ENCODE data around the gene MRS2. TPM values are rescaled to one million over a fixed set of nuclear protein-coding genes. Genes with fewer than 3 reads are reported as not detected.
"Not testable (repeated sequence)": the region's sequence is repeated elsewhere in the genome, so short reads cannot be mapped to it uniquely, and the experiment has no call there.

Gene MRS2
- total RNA-seq, 4 donors from 2014 or later, result 24.5 to 30.7 (median 25.5) TPM

DNA sequence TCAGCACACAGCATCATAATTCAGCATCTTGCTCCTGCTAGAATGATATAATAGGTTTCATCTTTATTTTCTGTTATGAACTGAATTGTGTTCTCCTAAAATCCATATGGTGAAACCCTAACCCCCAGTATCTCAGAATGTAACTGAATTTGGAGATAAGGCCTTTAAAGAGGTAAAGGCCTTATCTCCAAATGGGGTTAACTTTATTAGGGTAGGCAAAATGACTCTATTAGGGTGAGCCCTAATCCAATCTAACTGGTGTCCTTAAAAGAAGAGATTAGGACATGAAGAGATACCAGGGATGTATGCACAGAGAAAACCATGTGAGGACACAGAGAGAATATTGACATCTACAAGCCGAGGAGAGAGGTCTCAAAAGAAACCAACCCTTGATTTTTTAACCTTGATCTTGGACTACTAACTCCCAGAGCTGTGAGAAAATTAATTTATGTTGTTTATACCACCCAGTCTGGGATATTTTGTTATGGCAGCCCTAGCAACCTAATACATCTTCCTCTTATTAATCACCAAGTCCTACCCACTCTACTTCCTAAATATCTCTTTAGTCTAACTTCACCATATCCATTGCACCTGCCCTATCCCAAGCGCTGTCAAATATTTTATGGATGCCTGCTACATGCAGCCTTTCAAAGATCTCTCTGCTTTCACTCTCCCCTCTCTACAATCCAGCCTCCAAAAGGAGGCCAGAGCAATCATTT lies 8.5 kb upstream of the MRS2 start:
- Histone ChIP-seq H3K4me1 (no peaks in the 10 kb centered on the region), H3K9me3 (no peaks in the 10 kb centered on the region), H3K27ac (replicated peaks in 1 of 4) (no peak overlapping the region), H3K36me3 (no peaks in the 10 kb centered on the region), H3K4me3 (no peak overlapping the region), H3K27me3 (peaks cover 0 to 40% (median 2%) of the 10 kb centered on the region in 4 donors)
- 91% methylated on average over 2 of the region's 2 CpGs for WGBS
- DNase-seq (ENCODE audit: extremely low spot score), result no peak
- TF ChIP-seq EP300 (IDR thresholded peaks at IDR 0.05) (no peak), POLR2A (IDR thresholded peaks at IDR 0.05; ENCODE audit: low read depth) (no peak), POLR2AphosphoS5 (IDR thresholded peaks at IDR 0.05) (no peak)
- TF ChIP-seq, protein P1, sequence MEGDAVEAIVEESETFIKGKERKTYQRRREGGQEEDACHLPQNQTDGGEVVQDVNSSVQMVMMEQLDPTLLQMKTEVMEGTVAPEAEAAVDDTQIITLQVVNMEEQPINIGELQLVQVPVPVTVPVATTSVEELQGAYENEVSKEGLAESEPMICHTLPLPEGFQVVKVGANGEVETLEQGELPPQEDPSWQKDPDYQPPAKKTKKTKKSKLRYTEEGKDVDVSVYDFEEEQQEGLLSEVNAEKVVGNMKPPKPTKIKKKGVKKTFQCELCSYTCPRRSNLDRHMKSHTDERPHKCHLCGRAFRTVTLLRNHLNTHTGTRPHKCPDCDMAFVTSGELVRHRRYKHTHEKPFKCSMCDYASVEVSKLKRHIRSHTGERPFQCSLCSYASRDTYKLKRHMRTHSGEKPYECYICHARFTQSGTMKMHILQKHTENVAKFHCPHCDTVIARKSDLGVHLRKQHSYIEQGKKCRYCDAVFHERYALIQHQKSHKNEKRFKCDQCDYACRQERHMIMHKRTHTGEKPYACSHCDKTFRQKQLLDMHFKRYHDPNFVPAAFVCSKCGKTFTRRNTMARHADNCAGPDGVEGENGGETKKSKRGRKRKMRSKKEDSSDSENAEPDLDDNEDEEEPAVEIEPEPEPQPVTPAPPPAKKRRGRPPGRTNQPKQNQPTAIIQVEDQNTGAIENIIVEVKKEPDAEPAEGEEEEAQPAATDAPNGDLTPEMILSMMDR (IDR thresholded peaks at IDR 0.05), result no peak
- intact Hi-C loops (cut with DNase I), result no loop called here

DNA sequence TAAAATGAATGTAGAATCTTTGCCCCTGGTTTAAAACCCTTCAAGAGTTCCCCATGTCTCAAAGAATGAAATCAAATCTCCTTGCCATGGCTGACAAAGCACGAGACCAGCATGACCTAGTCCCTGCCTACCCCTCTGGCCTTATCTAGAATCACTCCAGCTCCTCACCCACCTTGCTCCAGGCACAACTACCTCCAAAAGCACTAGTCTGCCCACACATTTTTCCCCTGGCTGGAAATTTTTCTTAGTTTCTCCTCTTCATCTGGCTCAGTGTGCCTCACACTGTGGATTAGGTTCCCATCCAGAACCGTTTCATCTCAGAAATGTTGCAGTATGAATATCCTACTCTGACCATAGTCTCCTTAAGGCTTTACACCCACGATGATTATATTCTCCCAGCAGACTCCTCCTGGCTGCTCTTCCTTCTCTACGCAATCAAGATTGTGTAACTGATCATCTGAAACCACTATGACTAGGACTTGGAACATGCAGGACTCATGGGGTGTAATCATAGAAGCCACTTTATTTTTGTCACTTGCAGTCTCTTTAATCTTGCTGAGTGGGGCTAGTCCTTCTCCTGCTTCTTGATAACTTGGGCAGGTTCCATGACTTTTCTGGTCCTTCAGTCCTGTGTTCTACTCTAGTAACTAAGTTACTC lies 7.8 kb upstream of the MRS2 start:
- peaks cover 0 to 41% (median 3%) of the 10 kb centered on the region in 4 donors for H3K27me3 ChIP-seq
- H3K4me3 ChIP-seq, result no peak overlapping the region
- no peak for TF ChIP-seq EP300 (IDR thresholded peaks at IDR 0.05)
- TF ChIP-seq, protein P1 (IDR thresholded peaks at IDR 0.05), result no peak
- no peak for TF ChIP-seq POLR2AphosphoS5 (IDR thresholded peaks at IDR 0.05)
- TF ChIP-seq POLR2A (IDR thresholded peaks at IDR 0.05; ENCODE audit: low read depth), result no peak
- WGBS, result 84% methylated on average over 4 of the region's 4 CpGs
- H3K4me1 ChIP-seq, result no peaks in the 10 kb centered on the region
- intact Hi-C loops (cut with DNase I), result no loop called here
- H3K27ac ChIP-seq (replicated peaks in 1 of 4), result no peak overlapping the region
- no peaks in the 10 kb centered on the region for H3K9me3 ChIP-seq
- no peak for DNase-seq (ENCODE audit: extremely low spot score)
- H3K36me3 ChIP-seq, result no peaks in the 10 kb centered on the region

DNA sequence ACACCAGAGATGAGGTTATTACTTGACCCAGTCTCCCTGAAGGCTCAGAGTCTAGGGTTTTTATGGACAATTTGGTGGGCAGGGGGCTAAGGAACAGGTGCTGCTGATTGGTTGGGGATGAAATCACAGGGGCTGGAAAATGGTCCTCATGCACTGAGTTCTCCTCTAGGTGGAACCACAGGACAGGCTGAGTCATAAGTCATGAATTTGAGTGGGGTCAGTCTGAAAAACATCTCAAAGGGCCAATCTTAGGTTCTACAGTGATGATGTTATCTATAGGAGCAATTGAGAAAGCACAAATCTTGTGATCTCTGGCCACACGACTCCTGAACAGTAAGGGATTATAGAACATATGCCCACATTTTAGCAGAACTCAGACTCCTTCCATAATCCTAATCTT lies 5.9 kb upstream of the MRS2 start:
- WGBS, result 90% methylated on average over 1 of the region's 1 CpG
- Histone ChIP-seq H3K4me3 (no peak overlapping the region), H3K4me1 (no peaks in the 10 kb centered on the region), H3K27me3 (peaks cover 0 to 41% (median 3%) of the 10 kb centered on the region in 4 donors), H3K27ac (replicated peaks in 1 of 4) (no peak overlapping the region), H3K36me3 (no peaks in the 10 kb centered on the region), H3K9me3 (no peaks in the 10 kb centered on the region)
- TF ChIP-seq EP300 (IDR thresholded peaks at IDR 0.05), result no peak
- TF ChIP-seq, protein P1 (IDR thresholded peaks at IDR 0.05), result no peak
- no peak for TF ChIP-seq POLR2AphosphoS5 (IDR thresholded peaks at IDR 0.05)
- no peak for TF ChIP-seq POLR2A (IDR thresholded peaks at IDR 0.05; ENCODE audit: low read depth)
- intact Hi-C loops (cut with DNase I), result no loop called here
- DNase-seq (ENCODE audit: extremely low spot score), result no peak

DNA sequence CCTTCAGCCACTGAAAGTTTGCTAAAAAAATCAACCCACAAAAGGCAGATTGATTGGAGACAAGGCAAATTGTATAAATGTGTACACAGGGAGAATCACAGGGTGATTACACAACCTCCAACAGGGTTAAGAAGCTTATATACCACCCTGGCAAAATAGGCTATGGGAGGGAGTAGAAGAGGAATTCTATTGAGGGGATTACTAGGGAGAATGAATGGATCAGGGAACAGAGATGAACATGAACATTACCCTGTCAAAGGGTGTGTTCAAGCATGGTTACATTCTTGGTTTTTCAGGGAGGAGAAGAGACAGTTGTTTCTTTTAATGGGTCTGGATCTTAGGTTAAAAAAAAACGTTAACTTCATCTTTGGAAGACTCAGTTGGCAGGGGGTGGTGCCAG lies 5.1 kb upstream of the MRS2 start:
- Histone ChIP-seq H3K27me3 (peaks cover 0 to 41% (median 3%) of the 10 kb centered on the region in 4 donors), H3K27ac (replicated peaks in 1 of 4) (no peak overlapping the region), H3K4me1 (peaks cover 4 to 6% (median 5%) of the 10 kb centered on the region in 4 donors), H3K4me3 (no peak overlapping the region), H3K36me3 (no peaks in the 10 kb centered on the region), H3K9me3 (no peaks in the 10 kb centered on the region)
- intact Hi-C loops (cut with DNase I), result no loop called here
- DNase-seq (ENCODE audit: extremely low spot score), result no peak
- TF ChIP-seq EP300 (IDR thresholded peaks at IDR 0.05) (no peak), POLR2A (IDR thresholded peaks at IDR 0.05; ENCODE audit: low read depth) (no peak), POLR2AphosphoS5 (IDR thresholded peaks at IDR 0.05) (no peak)
- TF ChIP-seq, protein P1 (IDR thresholded peaks at IDR 0.05), result no peak
- 59% methylated on average over 1 of the region's 1 CpG for WGBS

DNA sequence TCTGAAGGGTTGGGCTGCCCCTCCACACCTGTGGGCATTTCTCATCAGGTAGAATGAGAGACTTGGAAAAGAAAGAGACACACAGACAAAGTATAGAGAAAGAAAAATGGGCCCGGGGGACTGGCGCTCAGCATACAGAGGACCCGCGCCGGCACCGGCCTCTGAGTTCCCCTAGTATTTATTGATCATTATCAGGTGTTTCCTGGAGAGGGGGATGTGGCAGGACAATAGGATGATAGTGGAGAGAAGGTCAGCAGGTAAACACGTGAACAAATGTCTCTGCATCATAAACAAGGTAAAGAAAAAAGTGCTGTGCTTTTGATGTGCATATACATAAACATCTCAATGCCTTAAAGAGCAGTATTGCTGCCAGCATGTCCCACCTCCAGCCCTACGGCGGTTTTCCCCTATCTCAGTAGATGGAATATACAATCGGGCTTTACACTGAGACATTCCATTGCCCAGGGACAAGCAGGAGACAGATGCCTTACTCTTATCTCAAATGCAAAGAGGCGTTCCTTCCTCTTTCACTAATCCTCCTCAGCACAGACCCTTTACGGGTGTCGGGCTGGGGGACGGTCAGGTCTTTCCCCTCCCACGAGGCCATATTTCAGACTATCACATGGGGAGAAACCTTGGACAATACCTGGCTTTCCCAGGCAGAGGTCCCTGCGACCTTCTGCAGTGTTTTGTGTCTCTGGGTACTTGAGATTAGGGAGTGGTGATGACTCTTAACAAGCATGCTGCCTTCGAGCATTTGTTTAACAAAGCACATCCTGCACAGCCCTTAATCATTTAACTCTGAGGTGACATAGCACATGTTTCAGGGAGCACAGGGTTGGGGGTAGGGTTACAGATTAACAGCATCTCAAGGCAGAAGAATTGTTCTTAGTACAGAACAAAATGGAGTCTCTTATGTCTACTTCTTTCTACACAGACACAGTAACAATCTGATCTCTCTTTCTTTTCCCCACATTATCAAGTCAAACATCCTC lies 2.4 kb upstream of the MRS2 start:
- H3K27me3 ChIP-seq, result peaks cover 0 to 36% (median 3%) of the 10 kb centered on the region in 4 donors
- H3K4me3 ChIP-seq; H3K27ac ChIP-seq (replicated peaks in 1 of 4); intact Hi-C loops (cut with DNase I); H3K36me3 ChIP-seq; DNase-seq (ENCODE audit: extremely low spot score); H3K9me3 ChIP-seq: not testable (repeated sequence)
- 25% methylated on average over 17 of the region's 17 CpGs for WGBS
- peaks cover 17 to 24% (median 21%) of the 10 kb centered on the region in 4 donors for H3K4me1 ChIP-seq
